ENCODE results near the gene TMEM179B. TPM values are rescaled to one million over a fixed set of nuclear protein-coding genes. Genes with fewer than 3 reads are reported as not detected.
"Not testable (repeated sequence)": the region's sequence is repeated elsewhere in the genome, so short reads cannot be mapped to it uniquely, and the experiment has no call there.

TMEM179B gene
- total and polyA plus RNA-seq, 9 of the 15 experiments (the other 6 are each of a cell fraction or from before 2014, with no cell fraction given), result 27.7 to 105 (median 37.0) TPM

DNA sequence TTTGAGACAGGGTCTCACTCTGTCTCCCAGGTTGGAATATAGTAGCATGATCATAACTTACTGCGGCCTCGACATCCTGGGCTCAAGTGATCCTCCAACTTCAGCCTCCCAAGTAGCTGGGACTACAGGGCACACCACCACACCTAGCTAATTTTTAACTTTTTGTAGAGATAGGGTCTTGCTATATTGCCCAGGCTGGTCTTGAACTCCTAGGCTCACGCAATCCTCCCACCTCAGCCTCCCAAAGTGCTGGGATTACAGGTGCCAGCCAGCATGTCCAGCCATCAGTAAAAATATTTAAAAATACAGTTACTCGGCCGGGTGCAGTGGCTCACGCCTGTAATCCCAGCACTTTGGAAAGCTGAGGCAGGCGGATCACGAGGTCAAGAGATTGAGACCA lies 40.9 kb downstream of the TMEM179B start:
- CTCF ChIA-PET (ENCODE audit: low intra/inter-chr PET ratio); H3K9me3 ChIP-seq (replicated peaks; ENCODE audit: control insufficient read depth, insufficient read depth, low read depth, low read length); H3K9me1 ChIP-seq (ENCODE audit: control insufficient read depth, insufficient read depth, low read length); intact Hi-C loops (cut with micrococcal nuclease); H3K27me3 ChIP-seq (ENCODE audit: control insufficient read depth in 2 of 2, insufficient read depth in 2 of 2, low read length in 2 of 2); H3K4me2 ChIP-seq (ENCODE audit: insufficient read depth, low read length); H3K27ac ChIP-seq (ENCODE audit: extremely low read depth, low read depth, low read length); H3K9ac ChIP-seq (ENCODE audit: insufficient read depth in 1 of 2, low read depth in 2 of 2, low read length in 2 of 2); FAIRE-seq; DNase-seq (ENCODE audit: extremely low read depth in 1 of 4, low spot score in 3 of 4); H4K20me1 ChIP-seq (replicated peaks; ENCODE audit: control insufficient read depth, insufficient read depth, low read length); H3K4me3 ChIP-seq; in situ Hi-C loops (cut with MboI); BruUV-seq (replicated peaks); ATAC-seq; H2AFZ ChIP-seq (ENCODE audit: low read depth, low read length): not testable (repeated sequence)
- H3K79me2 ChIP-seq (ENCODE audit: control insufficient read depth, insufficient read depth, low read length), result peaks cover 37% of the 10 kb centered on the region
- 93% methylated on average over 8 of the region's 8 CpGs for WGBS (ENCODE audit: insufficient coverage, low coverage, missing lambda C conversion rate)
- peaks cover 60% of the 10 kb centered on the region for H3K36me3 ChIP-seq (ENCODE audit: control insufficient read depth, insufficient read depth, low read length)
- H3K4me1 ChIP-seq (replicated peaks in 1 of 2; ENCODE audit: control insufficient read depth in 2 of 2, insufficient read depth in 2 of 2, low read length in 2 of 2), result peaks cover 7 to 12% of the 10 kb centered on the region in 2 experiments; a peak in 4 of 5 replicates
- POLR2A ChIA-PET, result interaction anchor here (0.7 to 4.9 kb wide), 7 partner anchors 8 to 55 kb away, joined by 3 to 70 read pairs (median 11); partner anchors contain the start of gene WDR74

DNA sequence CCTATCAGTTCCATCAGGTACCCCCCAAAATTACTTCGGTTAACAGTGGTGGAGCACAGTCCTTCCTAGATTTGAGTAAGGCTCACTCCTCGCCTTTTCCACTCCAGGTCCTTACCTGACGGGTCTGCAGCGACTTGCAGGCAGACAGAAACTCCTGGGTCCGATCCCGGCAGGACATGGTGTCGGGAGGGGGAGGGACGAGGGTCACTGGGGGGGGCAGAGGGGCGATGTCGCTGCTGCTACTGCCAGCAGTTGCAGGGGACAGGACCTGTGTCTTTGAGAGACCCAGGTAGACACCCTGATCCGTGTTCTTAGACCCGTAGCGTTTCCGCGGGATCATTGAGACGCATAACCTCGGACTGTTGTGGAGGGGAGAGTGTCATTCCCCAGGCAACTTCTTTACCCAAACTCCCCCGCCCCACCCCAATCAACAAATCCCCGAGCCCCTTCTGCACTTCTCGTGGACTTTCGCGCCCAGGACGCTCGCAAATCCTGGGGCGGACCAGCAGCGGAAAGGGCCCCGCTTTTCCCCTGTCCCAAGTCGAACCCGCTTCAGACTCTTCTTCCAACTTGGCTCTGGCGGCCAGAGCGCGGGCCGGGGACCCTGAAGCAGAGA lies 43.8 kb downstream of the TMEM179B start:
- Histone ChIP-seq H3K36me3 (ENCODE audit: control insufficient read depth, insufficient read depth, low read length) (peaks cover 60% of the 10 kb centered on the region), H3K9me3 (replicated peaks; ENCODE audit: control insufficient read depth, insufficient read depth, low read depth, low read length) (no peaks in the 10 kb centered on the region), H2AFZ (ENCODE audit: low read depth, low read length) (peak overlapping the region; percentile 96), H3K4me1 (replicated peaks in 1 of 2; ENCODE audit: control insufficient read depth in 2 of 2, insufficient read depth in 2 of 2, low read length in 2 of 2) (peaks cover 7 to 17% of the 10 kb centered on the region in 2 experiments; a peak in 4 of 5 replicates), H3K79me2 (ENCODE audit: control insufficient read depth, insufficient read depth, low read length) (peaks cover 51% of the 10 kb centered on the region), H3K4me3 (peak overlapping the region; percentile 94), H4K20me1 (replicated peaks; ENCODE audit: control insufficient read depth, insufficient read depth, low read length) (peaks cover 5% of the 10 kb centered on the region; the same call in 1 of the 2 replicates), H3K4me2 (ENCODE audit: insufficient read depth, low read length) (peak overlapping the region; percentile 98), H3K9me1 (ENCODE audit: control insufficient read depth, insufficient read depth, low read length) (no peaks in the 10 kb centered on the region), H3K9ac (ENCODE audit: insufficient read depth in 1 of 2, low read depth in 2 of 2, low read length in 2 of 2) (peak overlapping the region; percentile 86 to 96), H3K27me3 (ENCODE audit: control insufficient read depth in 2 of 2, insufficient read depth in 2 of 2, low read length in 2 of 2) (no peaks in the 10 kb centered on the region), H3K27ac (ENCODE audit: extremely low read depth, low read depth, low read length) (peak overlapping the region; percentile 98)
- ATAC-seq (peak; percentile 20), DNase-seq (ENCODE audit: extremely low read depth in 1 of 4, low spot score in 3 of 4) (peak in 2 of 4 experiments; percentile 42 to 48), FAIRE-seq (no peak)
- ChIA-PET CTCF (ENCODE audit: low intra/inter-chr PET ratio) (no interaction called here), POLR2A (interaction anchor here (0.6 to 4.9 kb wide), 17 partner anchors 8 to 1948 kb away, joined by 3 to 97 read pairs (median 11); partner anchors contain the start of genes SLC3A2, WDR74 and ZBTB3)
- intact Hi-C loops (cut with micrococcal nuclease), result loop anchor here (1.0 kb wide), 1 partner anchor 26 kb away; the partner anchor contains the start of gene NXF1
- no TSS peak for BruUV-seq (replicated peaks)
- whole genome bisulfite sequencing (ENCODE audit: insufficient coverage, low coverage, missing lambda C conversion rate), result under 1% methylated on average over 26 of the region's 33 CpGs
- in situ Hi-C loops (cut with MboI), result no loop called here
- TF ChIP-seq, protein P1, sequence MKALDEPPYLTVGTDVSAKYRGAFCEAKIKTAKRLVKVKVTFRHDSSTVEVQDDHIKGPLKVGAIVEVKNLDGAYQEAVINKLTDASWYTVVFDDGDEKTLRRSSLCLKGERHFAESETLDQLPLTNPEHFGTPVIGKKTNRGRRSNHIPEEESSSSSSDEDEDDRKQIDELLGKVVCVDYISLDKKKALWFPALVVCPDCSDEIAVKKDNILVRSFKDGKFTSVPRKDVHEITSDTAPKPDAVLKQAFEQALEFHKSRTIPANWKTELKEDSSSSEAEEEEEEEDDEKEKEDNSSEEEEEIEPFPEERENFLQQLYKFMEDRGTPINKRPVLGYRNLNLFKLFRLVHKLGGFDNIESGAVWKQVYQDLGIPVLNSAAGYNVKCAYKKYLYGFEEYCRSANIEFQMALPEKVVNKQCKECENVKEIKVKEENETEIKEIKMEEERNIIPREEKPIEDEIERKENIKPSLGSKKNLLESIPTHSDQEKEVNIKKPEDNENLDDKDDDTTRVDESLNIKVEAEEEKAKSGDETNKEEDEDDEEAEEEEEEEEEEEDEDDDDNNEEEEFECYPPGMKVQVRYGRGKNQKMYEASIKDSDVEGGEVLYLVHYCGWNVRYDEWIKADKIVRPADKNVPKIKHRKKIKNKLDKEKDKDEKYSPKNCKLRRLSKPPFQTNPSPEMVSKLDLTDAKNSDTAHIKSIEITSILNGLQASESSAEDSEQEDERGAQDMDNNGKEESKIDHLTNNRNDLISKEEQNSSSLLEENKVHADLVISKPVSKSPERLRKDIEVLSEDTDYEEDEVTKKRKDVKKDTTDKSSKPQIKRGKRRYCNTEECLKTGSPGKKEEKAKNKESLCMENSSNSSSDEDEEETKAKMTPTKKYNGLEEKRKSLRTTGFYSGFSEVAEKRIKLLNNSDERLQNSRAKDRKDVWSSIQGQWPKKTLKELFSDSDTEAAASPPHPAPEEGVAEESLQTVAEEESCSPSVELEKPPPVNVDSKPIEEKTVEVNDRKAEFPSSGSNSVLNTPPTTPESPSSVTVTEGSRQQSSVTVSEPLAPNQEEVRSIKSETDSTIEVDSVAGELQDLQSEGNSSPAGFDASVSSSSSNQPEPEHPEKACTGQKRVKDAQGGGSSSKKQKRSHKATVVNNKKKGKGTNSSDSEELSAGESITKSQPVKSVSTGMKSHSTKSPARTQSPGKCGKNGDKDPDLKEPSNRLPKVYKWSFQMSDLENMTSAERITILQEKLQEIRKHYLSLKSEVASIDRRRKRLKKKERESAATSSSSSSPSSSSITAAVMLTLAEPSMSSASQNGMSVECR (CRISPR knock-in tag; IDR thresholded peaks at IDR 0.05), result peak; percentile 29
- TF ChIP-seq HNRNPH1 (optimal IDR thresholded peaks at IDR 0.05; ENCODE audit: low read depth, low read length) (no peak), HIVEP1 (CRISPR knock-in tag; IDR thresholded peaks at IDR 0.05) (no peak), MAZ (CRISPR knock-in tag; conservative IDR thresholded peaks at IDR 0.05 in 1 of 2, IDR thresholded peaks at IDR 0.05 in 1 of 2) (0 out of 4 replicates have a peak, but pooled peaks of 1 of the 2 experiments have one; percentile 0)
